Progenitor cell of endocrine pancreas (in vitro differentiated cells): ENCODE measurements around the gene GCN1. TPM values are rescaled to one million over a fixed set of nuclear protein-coding genes. Genes with fewer than 3 reads are reported as not detected.
A peak's percentile ranks its signal among the peaks of the same experiment; 100 is the strongest.
"Not testable (repeated sequence)": the region's sequence is repeated elsewhere in the genome, so short reads cannot be mapped to it uniquely, and the experiment has no call there.

Experiments used
- DNase-seq: peaks from one replicate; pipeline ENCODE4 v3.0.0; 2021; ENCODE audit warnings: low spot score; ENCODE audit not compliant: unreplicated experiment
- H3K27ac Mint-ChIP-seq: 2 replicates; pipeline ENCODE4 v1.8.0; 2021; ENCODE audit warnings: mild to moderate bottlenecking, moderate library complexity, mixed read lengths
- H3K27me3 Mint-ChIP-seq: 2 replicates; pipeline ENCODE4 v1.8.0; 2021; ENCODE audit warnings: mixed read lengths
- H3K36me3 Mint-ChIP-seq: 2 replicates; pipeline ENCODE4 v1.8.0; 2022; ENCODE audit warnings: mixed read lengths; ENCODE audit not compliant: insufficient read depth
- H3K4me1 Mint-ChIP-seq: 2 replicates; pipeline ENCODE4 v1.8.0; 2021; ENCODE audit warnings: low read depth, mixed read lengths
- H3K4me3 Mint-ChIP-seq: 2 replicates; pipeline ENCODE4 v1.8.0; 2021; ENCODE audit warnings: low read depth, mild to moderate bottlenecking, moderate library complexity, mixed read lengths
- H3K9me3 Mint-ChIP-seq: 2 replicates; pipeline ENCODE4 v1.8.0; 2021; ENCODE audit warnings: low read depth, mixed read lengths
- CTCF ChIP-seq: fragments of 200-600 bp; sonication (generic); IDR thresholded peaks from one replicate; pipeline ENCODE4 v1.5.0; 2021; ENCODE audit warnings: antibody characterized with exemption, mild to moderate bottlenecking; ENCODE audit not compliant: unreplicated experiment
- total RNA-seq: library from RNA; stranded (reverse); gene quantifications from 2 replicates; pipeline ENCODE4 v1.2.1, GENCODE V29; 2021

Gene GCN1
- total RNA-seq, 1 donor from 2014 or later = 117 TPM

- peaks cover 15% of the 10 kb centered on the region for H3K36me3 Mint-ChIP-seq
- H3K27me3 Mint-ChIP-seq = no peaks in the 10 kb centered on the region
Observed at GRCh38 chr12:120199595-120200306, 5.2 kb upstream of the GCN1 start.

GRCh38 chr12:120199025-120199424, 4.5 kb upstream of the GCN1 start:
- Mint-ChIP-seq H3K4me3 (peak overlapping the region; percentile 91), H3K27ac (peak overlapping the region; percentile 97)
- no peak for TF ChIP-seq CTCF

More at GRCh38 chr12:120199595-120200306, 5.2 kb upstream of the GCN1 start:
- Mint-ChIP-seq H3K27ac (peak overlapping the region; percentile 98), H3K9me3 (no peaks in the 10 kb centered on the region), H3K4me1 (peaks cover 19% of the 10 kb centered on the region), H3K4me3 (peak overlapping the region; percentile 91)
- DNase-seq = no peak
- no peak for TF ChIP-seq CTCF

GRCh38 chr12:120197542-120197887, 3.0 kb upstream of the GCN1 start:
- H3K36me3 Mint-ChIP-seq = peaks cover 15% of the 10 kb centered on the region
- H3K27me3 Mint-ChIP-seq = no peaks in the 10 kb centered on the region
- H3K27ac Mint-ChIP-seq = no peak overlapping the region
- no peak for TF ChIP-seq CTCF
- H3K4me1 Mint-ChIP-seq = peaks cover 26% of the 10 kb centered on the region
- H3K9me3 Mint-ChIP-seq = no peaks in the 10 kb centered on the region
- H3K4me3 Mint-ChIP-seq = no peak overlapping the region
- no peak for DNase-seq

More at GRCh38 chr12:120199025-120199424, 4.5 kb upstream of the GCN1 start:
- Mint-ChIP-seq H3K36me3 (peaks cover 15% of the 10 kb centered on the region), H3K9me3 (no peaks in the 10 kb centered on the region), H3K4me1 (peaks cover 20% of the 10 kb centered on the region), H3K27me3 (no peaks in the 10 kb centered on the region)
- DNase-seq = no peak

GRCh38 chr12:120196817-120197541, 2.5 kb upstream of the GCN1 start:
- H3K9me3 Mint-ChIP-seq, H3K4me3 Mint-ChIP-seq, H3K27me3 Mint-ChIP-seq, DNase-seq: not testable (repeated sequence)
- Mint-ChIP-seq H3K27ac (peak overlapping the region; percentile 45), H3K36me3 (peaks cover 15% of the 10 kb centered on the region), H3K4me1 (peaks cover 26% of the 10 kb centered on the region)

- Mint-ChIP-seq H3K4me3 (no peak overlapping the region), H3K9me3 (no peaks in the 10 kb centered on the region), H3K36me3 (peaks cover 16% of the 10 kb centered on the region), H3K27ac (no peak overlapping the region), H3K4me1 (peaks cover 29% of the 10 kb centered on the region), H3K27me3 (no peaks in the 10 kb centered on the region)
- no peak for DNase-seq
- no peak for TF ChIP-seq CTCF
Observed at GRCh38 chr12:120196363-120196762, 1.8 kb upstream of the GCN1 start.

GRCh38 chr12:120194226-120194533, 335 bp downstream of the GCN1 start:
- H3K27ac Mint-ChIP-seq = peak overlapping the region; percentile 96
- H3K9me3 Mint-ChIP-seq = no peaks in the 10 kb centered on the region
- peak overlapping the region; percentile 91 for H3K4me3 Mint-ChIP-seq
- DNase-seq = no peak
- H3K36me3 Mint-ChIP-seq = peaks cover 18% of the 10 kb centered on the region
- H3K4me1 Mint-ChIP-seq = peaks cover 20% of the 10 kb centered on the region
- H3K27me3 Mint-ChIP-seq = no peaks in the 10 kb centered on the region
- TF ChIP-seq CTCF = no peak

- peak overlapping the region; percentile 96 for H3K27ac Mint-ChIP-seq
- not testable (repeated sequence) for H3K27me3 Mint-ChIP-seq, DNase-seq, H3K9me3 Mint-ChIP-seq
- H3K4me1 Mint-ChIP-seq = peaks cover 15% of the 10 kb centered on the region
- peaks cover 14% of the 10 kb centered on the region for H3K36me3 Mint-ChIP-seq
- peak overlapping the region; percentile 91 for H3K4me3 Mint-ChIP-seq
Observed at GRCh38 chr12:120193286-120193685, 1.2 kb downstream of the GCN1 start.
